ENCODE results near the gene KLK10.

- TF ChIP-seq POLR2A (IDR thresholded peaks at IDR 0.05) (no peak), CTCF (IDR thresholded peaks at IDR 0.05) (no peak), POLR2AphosphoS5 (IDR thresholded peaks at IDR 0.05; ENCODE audit: insufficient read depth in 1 of 2, low read depth in 1 of 2) (no peak)
Measured at GRCh38 chr19:51007488-51007887, 12.0 kb downstream of the KLK10 start.

All from vagina (tissue), 2 donors.